ENCODE results near the gene HBG1. TPM values are rescaled to one million over a fixed set of nuclear protein-coding genes. Genes with fewer than 3 reads are reported as not detected.

Gene HBG1
- total and polyA plus RNA-seq, 2 of the 8 experiments (the other 6 are each of a cell fraction or from before 2014, with no cell fraction given): 0.26 TPM; not detected in 1

GRCh38 chr11:5242933-5243815 lies 6.5 kb downstream of the HBG1 start:
- Histone ChIP-seq H3K27me3 (replicated peaks in 1 of 4; ENCODE audit: control insufficient read depth in 3 of 4, extremely low read depth in 1 of 4, insufficient read depth in 3 of 4, low read length in 3 of 4) (no peaks in the 10 kb centered on the region), H4K91ac (replicated peaks; ENCODE audit: insufficient read length, low read length) (no peak overlapping the region), H3K9me3 (ENCODE audit: insufficient read depth in 2 of 2, low read depth in 1 of 2, low read length in 1 of 2) (no peaks in the 10 kb centered on the region), H2BK15ac (ENCODE audit: low read length) (no peak overlapping the region), H2BK120ac (replicated peaks; ENCODE audit: low read depth, low read length) (no peak overlapping the region), H3K79me1 (ENCODE audit: low read depth, low read length) (no peaks in the 10 kb centered on the region), H3K14ac (ENCODE audit: insufficient read length) (no peak overlapping the region), H3K36me3 (ENCODE audit: control insufficient read depth in 2 of 4, insufficient read depth in 4 of 4, low read length in 3 of 4) (no peaks in the 10 kb centered on the region), H3K4me1 (replicated peaks in 1 of 4; ENCODE audit: control insufficient read depth in 3 of 4, insufficient read depth in 4 of 4, low read length in 3 of 4) (no peaks in the 10 kb centered on the region), H3K56ac (replicated peaks; ENCODE audit: insufficient read length, low read depth, low read length) (no peak overlapping the region), H3K23me2 (ENCODE audit: low read depth, low read length) (no peaks in the 10 kb centered on the region), H2BK12ac (ENCODE audit: low read depth, low read length) (no peak overlapping the region), H3K27ac (ENCODE audit: low read depth, low read length) (no peak overlapping the region), H2AFZ (ENCODE audit: low read length) (no peak overlapping the region), H4K8ac (ENCODE audit: extremely low read depth, insufficient read depth, low read length) (no peak overlapping the region), H2AK5ac (ENCODE audit: low read depth, low read length) (no peak overlapping the region), H3K4ac (replicated peaks; ENCODE audit: insufficient read length, low read depth, low read length) (no peak overlapping the region), H2BK20ac (ENCODE audit: low read length) (no peak overlapping the region), H4K20me1 (replicated peaks in 1 of 2; ENCODE audit: control insufficient read depth in 1 of 2, insufficient read depth in 2 of 2, low read length in 2 of 2) (no peaks in the 10 kb centered on the region), H3K18ac (ENCODE audit: extremely low read depth, low read length) (no peak overlapping the region), H3K23ac (ENCODE audit: insufficient read length) (no peak overlapping the region), H3K4me2 (ENCODE audit: insufficient read depth in 1 of 2, low read depth in 2 of 2, low read length in 2 of 2) (no peak overlapping the region), H3K9ac (replicated peaks in 1 of 4; ENCODE audit: extremely low read depth in 1 of 4, low read depth in 3 of 4, low read length in 3 of 4) (no peak overlapping the region), H3K4me3 (ENCODE audit: extremely low read depth in 1 of 4, insufficient read depth in 2 of 4, low read depth in 3 of 4, low read length in 4 of 4) (no peak overlapping the region), H4K5ac (ENCODE audit: insufficient read length, low read depth, low read length) (no peak overlapping the region), H2BK5ac (ENCODE audit: low read depth, low read length) (no peak overlapping the region), H3K79me2 (ENCODE audit: control insufficient read depth in 1 of 2, insufficient read depth in 2 of 2, low read length in 2 of 2) (no peaks in the 10 kb centered on the region)
- FAIRE-seq: no peak
- whole genome bisulfite sequencing, 2 experiments (ENCODE audit: extremely low coverage in 1 of 2, insufficient coverage in 1 of 2, insufficient read length in 1 of 2, insufficient replicate concordance in 2 of 2, low coverage in 1 of 2, low lambda C conversion rate in 2 of 2, missing lambda C conversion rate in 1 of 2): 90% methylated on average over 7 of the region's 7 CpGs; no CpG with 5 or more reads in 1 of the 2 experiments
- ChIA-PET POLR2A (ENCODE audit: partially characterized antibody) (no interaction called here), CTCF (ENCODE audit: partially characterized antibody) (interaction anchor here (1.4 to 1.8 kb wide), 2 partner anchors 55 to 139 kb away, joined by 3 to 4 read pairs; no protein-coding TSS in a partner anchor)
- no peak for DNase-seq (ENCODE audit: low read depth in 1 of 2, low spot score in 2 of 2)
- TF ChIP-seq SIX5 (IDR thresholded peaks at IDR 0.05; ENCODE audit: low read depth, low read length): no peak

All from H1 (cell line).